Activated T-helper 1 cell treated with anti-CD3 and anti-CD28 coated beads, Interleukin-12 subunit alpha, Interleukin-12 subunit beta, Interleukin-2, Interleukin-4 antibody, amounts not matched to agents 30 ng/mL and 10 ng/mL and 1 ng/mL, durations not matched to agents 14 hours and 24 hours and 36 hours (primary cell): ENCODE data around the gene FAM204A. TPM values are rescaled to one million over a fixed set of nuclear protein-coding genes. Genes with fewer than 3 reads are reported as not detected.

ENCODE experiments used
- DNase-seq: peaks from one replicate; pipeline ENCODE4 v3.0.0; 2021; ENCODE audit warnings: low spot score
- H3K27ac Mint-ChIP-seq: one replicate; pipeline ENCODE4 v1.8.0; 2021; ENCODE audit warnings: mild to moderate bottlenecking, mixed read lengths
- H3K27me3 Mint-ChIP-seq: one replicate; pipeline ENCODE4 v1.8.0; 2022; ENCODE audit warnings: mild to moderate bottlenecking, moderate library complexity, mixed read lengths; ENCODE audit not compliant: insufficient read depth
- H3K36me3 Mint-ChIP-seq: one replicate; pipeline ENCODE4 v1.8.0; 2021; ENCODE audit warnings: low read depth, mixed read lengths
- H3K4me1 Mint-ChIP-seq: one replicate; pipeline ENCODE4 v1.8.0; 2021; ENCODE audit warnings: low read depth, mixed read lengths
- H3K4me3 Mint-ChIP-seq: one replicate; pipeline ENCODE4 v1.8.0; 2021; ENCODE audit warnings: mild to moderate bottlenecking, moderate library complexity, mixed read lengths
- H3K9me3 Mint-ChIP-seq: one replicate; pipeline ENCODE4 v1.8.0; 2021; ENCODE audit warnings: mixed read lengths
- intact Hi-C: fragments of 100-400 bp; cut with micrococcal nuclease; formaldehyde crosslinking; loops from one replicate; pipeline ENCODE4 v1.15.1; 2024
- total RNA-seq: library from RNA; stranded (reverse); gene quantifications from 2 replicates; pipeline ENCODE4 v1.2.3, GENCODE V29; 2022

FAM204A gene
- total RNA-seq, 1 donor from 2014 or later, result 63.3 TPM

DNA sequence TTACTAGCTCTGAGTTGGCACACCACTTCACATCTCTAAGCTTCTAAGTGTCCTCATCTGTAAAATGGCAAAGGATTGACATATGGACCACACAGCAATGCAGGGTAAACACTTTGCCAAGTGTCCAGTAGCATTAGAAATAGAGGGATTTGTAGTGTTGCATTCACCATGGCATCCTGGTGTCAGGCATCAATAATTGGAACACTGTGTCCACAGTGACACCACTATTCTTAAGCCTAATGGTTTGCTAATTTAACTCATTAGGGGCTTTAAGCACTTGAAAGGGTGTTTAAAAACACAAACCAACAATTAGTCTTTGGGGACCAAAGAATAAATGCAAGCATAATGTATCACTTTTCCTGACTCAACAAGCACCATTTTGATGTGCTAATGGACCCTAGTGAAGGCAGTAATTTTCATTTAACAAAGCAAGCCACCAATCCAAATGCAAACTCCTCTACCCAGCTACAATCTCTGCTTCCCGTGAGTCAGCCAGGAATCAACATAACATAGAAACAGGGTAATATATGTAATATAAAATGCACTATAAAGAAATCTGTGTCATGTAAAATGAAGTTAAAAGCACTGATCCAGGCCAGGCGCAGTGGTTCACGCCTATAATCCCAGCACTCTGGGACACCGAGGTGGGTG is 75.9 kb downstream of the FAM204A start:
- peaks cover 22% of the 10 kb centered on the region for H3K27me3 Mint-ChIP-seq
- H3K27ac Mint-ChIP-seq, result no peak overlapping the region
- no peaks in the 10 kb centered on the region for H3K4me1 Mint-ChIP-seq
- no peaks in the 10 kb centered on the region for H3K9me3 Mint-ChIP-seq
- DNase-seq, result no peak
- no peak overlapping the region for H3K4me3 Mint-ChIP-seq
- H3K36me3 Mint-ChIP-seq, result no peaks in the 10 kb centered on the region
- intact Hi-C loops, result no loop called here

DNA sequence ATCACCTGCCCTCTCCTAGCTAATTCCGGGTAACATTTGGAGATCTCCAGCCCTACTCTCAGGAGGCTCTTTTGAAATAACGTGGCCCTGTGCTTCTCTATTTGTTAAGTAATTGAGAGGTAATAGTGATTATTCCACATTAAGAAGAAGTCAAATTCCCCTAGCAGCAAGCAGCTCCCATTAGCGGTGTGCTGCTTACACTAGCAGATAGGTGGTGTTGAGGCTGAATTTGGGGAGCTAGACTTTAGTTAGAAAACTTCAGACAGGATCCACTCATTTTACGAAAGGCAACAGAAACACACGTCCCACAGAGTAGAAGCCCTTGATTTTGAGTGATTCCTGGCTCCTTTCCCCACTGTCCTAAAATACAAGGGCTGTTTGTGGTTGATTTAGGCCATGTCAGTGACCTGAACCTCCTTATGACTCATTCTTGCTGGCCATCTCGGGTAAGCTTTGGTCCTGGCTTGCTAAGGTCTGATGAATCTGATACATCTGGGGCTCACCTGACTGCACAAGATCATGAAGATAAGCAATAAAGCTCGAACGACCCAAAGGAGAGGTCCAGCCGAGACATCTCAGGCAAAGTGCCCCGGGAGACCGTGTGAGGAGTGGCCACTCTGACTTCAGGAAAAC is 77.2 kb downstream of the FAM204A start:
- no peak for DNase-seq
- Mint-ChIP-seq H3K4me3 (no peak overlapping the region), H3K36me3 (no peaks in the 10 kb centered on the region), H3K27ac (no peak overlapping the region), H3K4me1 (no peaks in the 10 kb centered on the region), H3K27me3 (peaks cover 20% of the 10 kb centered on the region), H3K9me3 (no peaks in the 10 kb centered on the region)
- intact Hi-C loops, result no loop called here

DNA sequence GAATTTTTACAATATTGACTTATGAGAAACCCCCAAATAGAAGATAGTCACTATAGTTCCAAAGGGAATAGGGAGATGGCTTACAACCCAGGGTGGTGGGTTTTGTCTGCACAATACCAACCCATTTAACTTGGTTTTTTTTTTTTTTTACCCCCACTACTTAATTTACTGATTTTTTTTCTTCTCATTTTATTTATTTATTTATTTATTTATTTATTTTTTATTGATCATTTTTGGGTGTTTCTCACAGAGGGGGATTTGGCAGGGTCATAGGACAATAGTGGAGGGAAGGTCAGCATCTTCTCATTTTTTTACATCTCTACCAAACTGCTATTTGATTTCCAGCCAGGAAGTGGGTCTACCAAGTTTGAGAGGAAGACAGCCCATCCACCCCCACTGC is 77.9 kb downstream of the FAM204A start:
- Mint-ChIP-seq H3K27me3 (peaks cover 20% of the 10 kb centered on the region), H3K4me1 (no peaks in the 10 kb centered on the region), H3K36me3 (no peaks in the 10 kb centered on the region), H3K4me3 (no peak overlapping the region), H3K27ac (no peak overlapping the region), H3K9me3 (no peaks in the 10 kb centered on the region)
- no peak for DNase-seq
- intact Hi-C loops, result no loop called here

DNA sequence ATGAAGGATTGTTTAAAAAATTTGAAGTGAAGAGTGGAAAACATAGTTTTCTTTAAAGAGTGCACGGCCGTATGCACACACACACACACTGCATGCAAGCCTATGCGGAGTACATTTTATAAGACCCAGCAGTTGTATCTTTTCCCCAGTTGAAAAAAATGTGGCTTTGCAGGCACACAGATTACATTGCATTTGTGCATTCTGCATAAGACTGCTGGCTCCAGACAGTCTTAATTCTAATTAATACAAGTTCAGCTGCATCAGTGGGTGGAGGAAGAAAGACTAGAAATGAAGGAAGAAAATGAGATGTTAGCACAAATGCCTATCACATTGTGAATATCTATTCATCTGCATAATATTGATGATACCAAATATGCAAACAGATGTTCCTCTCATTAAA is 79.6 kb downstream of the FAM204A start:
- Mint-ChIP-seq H3K4me3 (no peak overlapping the region), H3K4me1 (no peaks in the 10 kb centered on the region), H3K27ac (no peak overlapping the region), H3K36me3 (no peaks in the 10 kb centered on the region), H3K27me3 (peaks cover 25% of the 10 kb centered on the region), H3K9me3 (no peaks in the 10 kb centered on the region)
- no peak for DNase-seq
- intact Hi-C loops, result no loop called here

DNA sequence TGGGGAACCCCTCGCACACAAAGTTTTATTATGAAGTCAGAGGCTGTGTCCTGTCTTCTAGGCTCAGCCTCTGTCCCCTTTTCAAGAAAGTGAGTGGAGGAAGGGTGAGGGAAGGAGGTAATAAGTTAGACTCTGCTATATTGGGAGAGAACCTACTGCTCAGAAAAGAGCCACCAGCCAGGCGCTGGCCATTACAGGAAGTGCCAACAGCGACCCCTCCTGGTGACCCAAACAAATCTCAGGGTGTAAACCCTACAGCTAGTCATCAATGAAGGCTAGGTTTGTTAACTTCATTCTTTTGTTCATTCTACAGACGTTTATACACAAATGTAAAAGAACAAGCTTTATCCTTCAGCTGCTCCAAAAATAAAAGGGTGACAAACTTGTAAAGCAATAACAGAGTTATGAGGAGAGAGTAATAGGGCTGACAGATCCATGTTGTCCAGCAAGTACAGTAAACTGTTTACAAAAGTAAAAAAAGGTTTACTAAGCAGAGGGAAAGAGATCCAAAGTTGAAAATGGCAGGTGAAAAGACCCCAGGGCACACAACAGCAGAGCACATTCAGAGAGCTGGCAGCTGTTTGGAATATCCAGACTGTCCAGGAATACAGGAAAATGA is 82.7 kb downstream of the FAM204A start:
- H3K4me1 Mint-ChIP-seq, result no peaks in the 10 kb centered on the region
- no peaks in the 10 kb centered on the region for H3K9me3 Mint-ChIP-seq
- no peak overlapping the region for H3K4me3 Mint-ChIP-seq
- H3K27me3 Mint-ChIP-seq, result peaks cover 23% of the 10 kb centered on the region
- DNase-seq, result no peak
- intact Hi-C loops, result loop anchor here (1.0 to 10.0 kb wide), 2 partner anchors 165 to 763 kb away; no protein-coding TSS in a partner anchor
- no peak overlapping the region for H3K27ac Mint-ChIP-seq
- no peaks in the 10 kb centered on the region for H3K36me3 Mint-ChIP-seq

DNA sequence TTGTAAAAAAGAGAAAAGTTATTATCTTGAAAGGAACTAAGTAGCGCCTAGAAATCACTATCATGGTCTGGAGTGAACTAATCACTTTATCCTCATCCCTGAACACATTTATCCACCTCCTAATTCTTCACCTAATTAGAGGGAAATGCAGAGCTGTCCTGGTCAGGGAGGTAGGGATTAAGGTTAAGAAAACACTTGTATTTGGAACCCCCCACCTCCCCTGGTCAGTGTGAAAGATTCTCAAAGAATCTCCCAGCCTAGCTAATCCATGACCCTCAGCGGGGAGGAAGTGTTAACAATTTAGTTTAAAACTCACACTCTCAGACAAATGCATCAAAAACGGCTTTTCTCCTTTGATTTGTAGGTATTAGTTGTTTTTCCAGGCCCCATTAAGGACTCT is 83.8 kb downstream of the FAM204A start:
- intact Hi-C loops, result loop anchor here (10.0 kb wide), 1 partner anchor 167 kb away; no protein-coding TSS in a partner anchor
- no peak overlapping the region for H3K4me3 Mint-ChIP-seq
- H3K36me3 Mint-ChIP-seq, result no peaks in the 10 kb centered on the region
- H3K9me3 Mint-ChIP-seq, result no peaks in the 10 kb centered on the region
- no peak overlapping the region for H3K27ac Mint-ChIP-seq
- no peak for DNase-seq
- H3K27me3 Mint-ChIP-seq, result peaks cover 22% of the 10 kb centered on the region
- no peaks in the 10 kb centered on the region for H3K4me1 Mint-ChIP-seq

DNA sequence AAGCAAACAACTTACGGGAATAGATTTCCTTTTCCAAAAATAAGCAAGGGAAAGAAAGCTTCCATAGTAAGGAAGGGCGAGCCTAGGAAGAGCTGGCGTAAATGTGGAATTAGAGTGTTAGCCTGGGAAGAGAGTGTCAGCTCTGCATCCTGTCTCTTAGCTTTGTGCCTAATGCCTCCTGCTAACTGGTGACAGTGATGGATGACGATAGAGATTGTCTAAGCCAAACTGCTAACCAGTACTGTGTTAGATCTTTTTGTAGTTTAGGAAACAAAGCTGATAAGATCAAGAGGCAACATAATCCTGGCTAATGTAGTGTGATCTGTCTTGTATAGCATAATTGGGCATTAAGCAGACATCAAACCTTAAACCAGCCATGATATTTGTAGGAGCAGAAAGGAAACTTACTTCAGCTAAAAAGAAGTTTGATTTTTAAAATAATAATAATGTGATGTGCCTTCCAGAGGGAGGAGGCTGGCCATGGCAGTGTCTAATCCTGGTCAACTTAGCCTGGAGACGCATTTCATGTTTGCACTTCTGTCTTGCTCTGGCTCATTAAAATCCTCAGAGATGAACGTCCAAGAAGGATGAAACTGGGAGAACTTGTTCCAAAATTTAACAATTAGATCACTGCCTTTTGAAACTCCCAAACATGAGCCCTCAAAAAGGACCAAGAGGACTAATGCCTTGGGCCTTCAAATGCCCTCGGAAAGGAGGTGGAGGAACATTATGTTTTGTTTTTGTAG is 85.1 kb downstream of the FAM204A start:
- Mint-ChIP-seq H3K4me1 (no peaks in the 10 kb centered on the region), H3K27me3 (peaks cover 22% of the 10 kb centered on the region), H3K9me3 (no peaks in the 10 kb centered on the region), H3K27ac (no peak overlapping the region), H3K36me3 (no peaks in the 10 kb centered on the region), H3K4me3 (no peak overlapping the region)
- intact Hi-C loops, result loop anchor here (10.0 kb wide), 1 partner anchor 168 kb away; no protein-coding TSS in a partner anchor
- no peak for DNase-seq

DNA sequence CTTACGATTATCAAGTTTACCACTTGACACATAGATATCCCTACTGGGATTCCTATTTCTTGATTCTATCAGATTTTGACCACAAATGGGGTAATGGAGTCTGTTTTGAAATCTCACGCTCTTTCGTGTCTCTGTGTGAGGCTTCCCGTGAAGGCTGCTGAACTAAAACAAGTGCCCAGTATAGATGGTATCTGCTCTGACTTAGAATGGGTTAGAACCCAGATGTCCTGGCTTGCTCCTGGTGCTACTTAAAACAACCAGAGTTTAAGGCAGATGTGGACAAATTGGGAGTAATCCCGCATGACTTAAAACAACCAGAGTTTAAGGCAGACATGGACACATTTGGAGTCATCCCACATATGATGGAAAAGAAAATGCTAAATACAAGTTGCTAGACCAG is 85.9 kb downstream of the FAM204A start:
- H3K9me3 Mint-ChIP-seq, result no peaks in the 10 kb centered on the region
- no peaks in the 10 kb centered on the region for H3K36me3 Mint-ChIP-seq
- no peak overlapping the region for H3K4me3 Mint-ChIP-seq
- intact Hi-C loops, result loop anchor here (10.0 kb wide), 1 partner anchor 169 kb away; no protein-coding TSS in a partner anchor
- no peak overlapping the region for H3K27ac Mint-ChIP-seq
- H3K4me1 Mint-ChIP-seq, result no peaks in the 10 kb centered on the region
- peaks cover 23% of the 10 kb centered on the region for H3K27me3 Mint-ChIP-seq
- DNase-seq, result no peak

DNA sequence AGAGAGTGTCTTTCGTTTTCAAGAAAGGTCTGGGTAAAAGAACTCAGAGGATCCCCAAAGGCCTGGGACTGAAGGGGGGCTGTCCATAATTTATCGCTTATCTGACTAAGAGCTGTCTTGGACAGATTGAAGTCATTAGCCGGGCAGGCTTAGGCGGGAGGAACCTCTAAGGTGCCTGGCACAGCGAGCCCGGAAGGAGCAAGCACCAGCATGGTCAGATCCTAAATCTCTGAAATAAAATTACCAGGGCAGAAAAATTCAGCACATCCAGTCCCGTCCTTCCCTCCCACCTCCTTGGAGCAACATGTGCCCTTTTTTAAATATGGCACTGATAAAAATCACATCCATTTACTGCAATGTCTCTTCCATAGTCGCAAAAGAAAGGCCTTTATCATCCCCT is 86.8 kb downstream of the FAM204A start:
- H3K9me3 Mint-ChIP-seq, result no peaks in the 10 kb centered on the region
- DNase-seq, result no peak
- H3K36me3 Mint-ChIP-seq, result no peaks in the 10 kb centered on the region
- no peak overlapping the region for H3K4me3 Mint-ChIP-seq
- intact Hi-C loops, result loop anchor here (10.0 kb wide), 1 partner anchor 169 kb away; no protein-coding TSS in a partner anchor
- no peak overlapping the region for H3K27ac Mint-ChIP-seq
- peaks cover 23% of the 10 kb centered on the region for H3K27me3 Mint-ChIP-seq
- H3K4me1 Mint-ChIP-seq, result no peaks in the 10 kb centered on the region

DNA sequence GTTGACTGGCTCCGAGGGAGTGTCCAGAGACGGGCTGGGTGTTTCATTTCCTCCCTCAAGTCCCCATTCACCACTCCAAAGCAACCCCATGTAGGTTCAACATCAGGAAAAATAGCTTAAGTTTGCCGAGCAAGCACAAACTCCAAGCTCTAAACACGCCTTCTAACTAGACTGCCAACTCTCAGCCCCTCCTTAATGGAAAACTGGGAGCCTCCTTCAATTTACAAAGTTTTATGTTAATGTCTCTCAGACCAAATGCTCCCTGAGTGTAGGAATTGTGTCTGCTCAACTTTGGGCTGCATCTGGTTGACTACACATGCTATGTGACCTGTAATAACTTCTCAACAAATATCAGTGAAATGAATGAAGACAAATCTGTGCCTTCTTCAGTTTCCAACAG is 87.5 kb downstream of the FAM204A start:
- peaks cover 28% of the 10 kb centered on the region for H3K27me3 Mint-ChIP-seq
- no peaks in the 10 kb centered on the region for H3K36me3 Mint-ChIP-seq
- no peaks in the 10 kb centered on the region for H3K9me3 Mint-ChIP-seq
- H3K27ac Mint-ChIP-seq, result no peak overlapping the region
- no peak for DNase-seq
- intact Hi-C loops, result loop anchor here (10.0 kb wide), 1 partner anchor 170 kb away; no protein-coding TSS in a partner anchor
- H3K4me3 Mint-ChIP-seq, result no peak overlapping the region
- no peaks in the 10 kb centered on the region for H3K4me1 Mint-ChIP-seq

DNA sequence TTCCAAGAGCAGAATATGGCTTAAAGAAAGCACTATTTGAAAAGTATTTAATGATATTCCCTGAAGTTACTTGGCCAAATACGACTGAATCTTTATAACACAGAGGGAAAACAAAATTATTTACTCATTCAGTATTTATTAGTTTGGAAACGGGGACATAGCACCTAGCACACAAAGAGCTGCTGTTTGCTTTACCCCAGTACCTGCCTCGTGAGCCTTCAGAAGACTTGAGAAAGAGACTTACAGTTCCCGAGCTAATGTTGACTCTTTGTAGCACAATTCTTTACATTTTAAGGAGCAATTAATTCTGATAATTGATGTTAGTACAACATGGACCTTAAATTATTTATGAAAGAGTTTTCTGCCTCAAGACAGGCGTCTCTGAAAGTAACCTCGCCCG is 88.7 kb downstream of the FAM204A start:
- Mint-ChIP-seq H3K27ac (no peak overlapping the region), H3K27me3 (peaks cover 36% of the 10 kb centered on the region), H3K4me1 (no peaks in the 10 kb centered on the region), H3K4me3 (no peak overlapping the region), H3K9me3 (no peaks in the 10 kb centered on the region), H3K36me3 (no peaks in the 10 kb centered on the region)
- no peak for DNase-seq
- intact Hi-C loops, result loop anchor here (10.0 kb wide), 1 partner anchor 171 kb away; no protein-coding TSS in a partner anchor

DNA sequence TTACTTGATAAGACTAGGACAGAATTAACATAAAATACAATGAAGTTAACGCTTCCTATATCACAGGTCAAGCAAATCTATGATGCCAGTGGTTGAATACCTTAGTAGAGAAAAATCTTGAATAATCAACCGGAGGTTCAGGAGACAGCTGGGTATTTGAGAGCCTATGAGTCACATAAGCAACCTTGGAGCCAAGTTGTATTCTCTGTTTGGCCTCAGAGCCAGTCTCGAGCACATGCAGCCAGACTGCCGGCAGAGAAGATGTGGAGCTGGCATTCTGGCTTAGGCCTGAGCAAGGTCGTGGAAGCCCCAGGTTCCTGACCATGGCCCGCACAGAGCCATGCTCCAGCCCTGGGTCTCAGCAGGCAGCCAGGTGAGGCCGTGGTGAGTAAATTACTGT is 90.3 kb downstream of the FAM204A start:
- H3K36me3 Mint-ChIP-seq, result no peaks in the 10 kb centered on the region
- no peak overlapping the region for H3K4me3 Mint-ChIP-seq
- H3K27me3 Mint-ChIP-seq, result peaks cover 36% of the 10 kb centered on the region
- no peak overlapping the region for H3K27ac Mint-ChIP-seq
- no peaks in the 10 kb centered on the region for H3K4me1 Mint-ChIP-seq
- no peaks in the 10 kb centered on the region for H3K9me3 Mint-ChIP-seq
- intact Hi-C loops, result loop anchor here (10.0 kb wide), 1 partner anchor 173 kb away; no protein-coding TSS in a partner anchor
- DNase-seq, result no peak
